GM10266 (cell line): ENCODE data around the gene ZDHHC5.

Source experiments
- DNase-seq: peaks from one replicate; pipeline ENCODE4 v3.0.0; 2012; ENCODE audit errors: extremely low spot score
- CTCF ChIP-seq: IDR thresholded peaks from 2 replicates; pipeline ENCODE4 v1.5.1; 2012; ENCODE audit warnings: mild to moderate bottlenecking, low read depth; ENCODE audit not compliant: control insufficient read depth, insufficient read depth; ENCODE audit errors: missing control alignments

The ZDHHC5 gene

DNA sequence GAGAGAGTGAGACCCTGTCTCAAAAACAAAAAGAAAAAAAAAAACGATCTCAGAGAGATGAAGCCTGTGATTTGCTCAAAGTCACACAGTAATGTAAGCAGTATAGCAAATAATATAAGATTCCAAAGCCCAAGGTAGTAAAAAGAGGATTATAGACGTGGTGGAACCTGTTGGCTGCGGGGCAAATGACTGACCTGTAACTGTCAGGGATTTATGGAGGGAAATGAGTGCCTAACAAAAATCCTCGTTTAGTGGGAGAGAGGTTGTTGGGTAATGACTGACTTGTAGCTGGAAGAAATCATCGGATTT, 11.1 kb upstream of the ZDHHC5 start:
- TF ChIP-seq CTCF: no peak
- DNase-seq: no peak

DNA sequence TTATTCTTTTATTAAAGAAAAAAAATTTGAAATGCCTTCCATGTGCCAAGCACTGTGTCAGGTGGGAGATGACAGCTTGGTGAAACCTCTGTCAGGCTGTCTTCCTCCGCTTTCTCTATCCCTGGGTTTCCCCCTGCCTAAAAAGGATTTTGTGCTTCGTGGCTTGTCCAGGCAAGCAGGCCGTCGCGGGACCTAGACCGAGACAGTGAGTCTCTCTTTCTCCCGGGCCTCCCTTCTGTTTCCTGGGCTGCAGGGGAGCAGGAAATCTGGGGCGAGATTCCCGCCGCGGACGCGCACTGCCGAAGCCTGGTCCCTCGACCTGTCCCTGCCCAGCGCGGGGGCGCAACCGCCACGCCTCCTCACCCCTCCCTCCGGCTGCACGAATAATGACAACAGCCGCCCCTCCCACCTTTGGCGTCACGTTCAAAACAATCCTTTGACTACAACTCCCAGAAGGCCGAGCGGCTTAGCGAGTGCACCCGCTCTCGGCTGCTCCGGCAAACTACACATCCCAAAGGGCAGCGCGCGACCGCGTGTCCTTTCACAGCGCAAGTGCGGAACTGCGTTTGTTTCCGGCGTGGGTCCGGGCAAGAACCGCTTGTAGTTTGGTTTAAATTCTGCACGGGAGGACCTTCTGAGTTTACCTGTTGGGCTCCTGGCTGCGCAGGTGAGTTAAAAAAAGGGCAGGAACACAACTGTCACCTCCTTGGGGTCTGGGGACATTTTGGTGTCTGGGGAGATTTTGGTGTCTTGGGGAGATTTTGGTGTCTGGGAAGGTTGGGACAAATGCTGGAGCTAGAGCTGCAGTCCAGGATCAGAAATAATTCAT, 10.5 kb upstream of the ZDHHC5 start, which contains the start of gene CLP1:
CLP1 (plus strand) TSS at position 569 of the 829 bp plus-strand sequence. CDS start 1,715 bp downstream, outside the sequence.
- peak; percentile 90 for DNase-seq
- TF ChIP-seq CTCF: no peak

DNA sequence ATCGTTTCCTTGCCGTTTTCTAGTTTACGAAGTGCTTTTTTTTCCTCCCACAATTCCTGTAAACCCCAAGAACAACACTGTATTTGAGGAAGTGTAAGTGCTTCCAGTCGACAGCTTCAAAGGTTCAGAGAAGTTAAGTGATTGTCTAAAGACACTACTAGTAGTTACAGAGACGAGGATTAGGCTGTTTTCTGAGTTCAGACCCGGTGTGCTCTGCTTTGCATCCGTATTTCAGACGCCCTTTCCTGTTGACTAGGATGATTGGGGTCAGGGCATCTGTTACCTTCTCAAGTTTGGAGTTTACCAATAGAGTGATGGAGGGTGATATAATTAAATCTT, 9.9 kb upstream of the ZDHHC5 start:
- TF ChIP-seq CTCF: no peak
- DNase-seq: no peak

- no peak for DNase-seq
- no peak for TF ChIP-seq CTCF
Measured at GRCh38 chr11:57659669-57660068, 8.2 kb upstream of the ZDHHC5 start.

GRCh38 chr11:57662893-57663292, 5.0 kb upstream of the ZDHHC5 start:
- no peak for DNase-seq
- peak; percentile 41 for TF ChIP-seq CTCF

GRCh38 chr11:57663975-57664374, 3.9 kb upstream of the ZDHHC5 start:
- TF ChIP-seq CTCF: no peak
- no peak for DNase-seq

GRCh38 chr11:57667117-57667735, 688 bp upstream of the ZDHHC5 start:
- no peak for TF ChIP-seq CTCF
- peak; percentile 93 for DNase-seq
